ENCODE measurements around the gene TAGLN.

The TAGLN gene

GRCh38 chr11:117199053-117199915 lies at the start of gene TAGLN:
TAGLN (plus strand) TSS chr11:117199370; CDS start chr11:117203014, 3,644 bp downstream.
- DNase-seq: no peak

- no peak for DNase-seq
These were observed 47.1 kb upstream of the TAGLN start for GRCh38 chr11:117152066-117152465.

DNA sequence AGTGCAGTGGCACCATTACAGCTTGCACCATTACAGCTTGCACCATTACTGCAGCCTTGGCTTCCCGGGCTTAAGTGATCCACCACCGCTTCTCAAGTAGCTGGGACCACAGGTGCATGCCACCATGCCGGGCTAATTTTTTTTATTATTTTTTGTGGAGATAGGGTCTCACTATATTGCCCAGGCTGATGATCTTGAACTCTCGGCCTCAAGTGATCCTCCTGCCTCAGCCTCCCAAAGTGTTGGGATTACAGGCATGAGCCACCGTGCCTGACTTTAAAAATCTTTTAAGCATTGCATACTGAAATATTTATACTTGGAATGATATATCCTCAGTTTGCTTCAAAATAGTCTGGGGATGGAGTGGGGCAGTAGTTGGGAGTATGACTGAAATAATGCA lies 44.7 kb upstream of the TAGLN start:
- DNase-seq: no peak

- no peak for DNase-seq
These were observed 41.7 kb upstream of the TAGLN start for GRCh38 chr11:117157507-117157906.

GRCh38 chr11:117159892-117160291 lies 39.3 kb upstream of the TAGLN start:
- DNase-seq: no peak

DNA sequence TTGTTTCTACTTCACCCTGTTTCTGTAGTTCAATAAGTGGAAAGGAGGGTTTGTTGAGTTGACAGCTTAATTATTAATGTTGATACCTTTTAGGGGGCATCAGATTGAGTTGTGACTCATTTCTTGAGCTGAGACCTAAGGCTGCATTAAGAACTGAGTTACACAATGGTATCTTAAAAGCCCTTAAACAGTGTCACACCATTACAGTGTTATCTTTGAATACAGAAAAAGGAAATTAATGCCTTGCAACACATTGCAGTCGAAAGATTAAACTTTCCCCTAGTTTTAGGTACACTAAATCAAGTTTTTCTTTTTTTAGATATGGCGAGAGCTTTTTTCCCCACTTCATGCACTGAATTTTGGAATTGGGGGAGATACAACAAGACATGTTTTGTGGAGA lies 38.3 kb upstream of the TAGLN start:
- no peak for DNase-seq

GRCh38 chr11:117166491-117166890 lies 32.7 kb upstream of the TAGLN start:
- DNase-seq: no peak

DNA sequence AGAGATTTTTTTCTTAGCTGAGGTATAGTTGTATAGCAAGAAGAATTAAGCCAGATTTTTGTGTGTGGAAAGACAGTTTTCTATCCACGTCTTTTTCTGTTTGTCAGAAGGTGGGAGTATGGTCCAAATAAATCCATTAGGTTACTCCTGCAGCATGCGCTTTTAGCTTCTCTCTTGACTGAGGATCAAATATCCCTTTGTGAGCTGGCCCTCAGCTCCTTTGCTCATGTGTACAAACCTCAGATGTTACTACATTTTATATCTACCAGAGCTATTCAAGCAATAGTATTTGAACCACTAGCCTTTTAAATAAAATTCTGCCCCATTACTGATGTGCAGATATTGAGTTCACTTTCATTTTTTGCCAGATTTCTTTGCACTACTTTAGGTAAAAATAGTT lies 29.4 kb upstream of the TAGLN start:
- DNase-seq: no peak

DNA sequence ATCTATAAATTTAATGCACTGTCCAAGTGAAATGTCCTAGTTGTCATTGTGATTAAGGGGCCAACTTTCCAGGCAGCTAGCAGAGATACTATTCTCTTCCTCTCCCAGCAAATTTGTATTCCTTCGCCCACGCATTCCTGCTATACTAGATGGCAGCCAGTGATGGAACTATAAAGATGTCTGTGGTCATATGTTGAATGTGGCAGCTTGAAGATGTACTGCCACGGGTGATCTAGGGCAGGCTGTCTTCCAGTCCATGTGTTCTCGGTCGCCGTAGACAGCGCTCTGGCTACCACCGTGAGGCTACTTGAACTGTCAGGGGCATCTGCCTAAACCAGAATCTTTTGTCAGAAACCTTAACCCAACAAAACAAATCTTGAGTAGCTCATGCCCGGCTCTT lies 29.0 kb upstream of the TAGLN start:
- DNase-seq: no peak

GRCh38 chr11:117171007-117171403 lies 28.2 kb upstream of the TAGLN start:
- DNase-seq: no peak

DNA sequence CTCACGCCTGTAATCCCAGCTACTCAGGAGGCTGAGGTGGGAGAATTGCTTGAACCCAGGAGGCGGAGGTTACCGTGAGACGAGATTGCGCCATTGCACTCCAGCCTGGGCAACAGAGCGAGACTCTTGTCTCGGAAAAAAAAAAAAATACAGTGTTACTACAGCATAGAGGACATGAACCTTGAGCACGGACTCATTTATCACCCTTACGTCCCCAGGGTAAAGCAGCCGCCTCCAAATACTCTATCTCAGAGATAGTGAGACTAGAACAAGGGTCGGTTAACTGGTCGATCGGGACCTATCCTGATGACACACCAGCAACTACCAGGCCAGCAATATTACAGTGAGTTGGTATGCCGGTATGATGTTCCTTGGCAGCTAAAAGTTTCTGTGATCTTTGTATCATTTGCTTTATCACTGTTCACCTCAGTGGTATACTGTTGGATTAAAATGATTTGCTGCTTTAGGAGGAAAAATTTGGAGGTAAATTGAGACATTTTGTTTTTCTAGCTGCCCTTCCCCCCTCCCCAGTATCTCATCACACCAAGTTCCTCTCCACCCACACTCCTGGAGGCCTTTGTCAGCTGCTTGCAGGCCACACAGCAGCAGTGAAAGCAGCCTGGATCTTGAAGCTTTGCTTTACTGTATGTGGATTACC lies 27.6 kb upstream of the TAGLN start:
- DNase-seq: no peak

DNA sequence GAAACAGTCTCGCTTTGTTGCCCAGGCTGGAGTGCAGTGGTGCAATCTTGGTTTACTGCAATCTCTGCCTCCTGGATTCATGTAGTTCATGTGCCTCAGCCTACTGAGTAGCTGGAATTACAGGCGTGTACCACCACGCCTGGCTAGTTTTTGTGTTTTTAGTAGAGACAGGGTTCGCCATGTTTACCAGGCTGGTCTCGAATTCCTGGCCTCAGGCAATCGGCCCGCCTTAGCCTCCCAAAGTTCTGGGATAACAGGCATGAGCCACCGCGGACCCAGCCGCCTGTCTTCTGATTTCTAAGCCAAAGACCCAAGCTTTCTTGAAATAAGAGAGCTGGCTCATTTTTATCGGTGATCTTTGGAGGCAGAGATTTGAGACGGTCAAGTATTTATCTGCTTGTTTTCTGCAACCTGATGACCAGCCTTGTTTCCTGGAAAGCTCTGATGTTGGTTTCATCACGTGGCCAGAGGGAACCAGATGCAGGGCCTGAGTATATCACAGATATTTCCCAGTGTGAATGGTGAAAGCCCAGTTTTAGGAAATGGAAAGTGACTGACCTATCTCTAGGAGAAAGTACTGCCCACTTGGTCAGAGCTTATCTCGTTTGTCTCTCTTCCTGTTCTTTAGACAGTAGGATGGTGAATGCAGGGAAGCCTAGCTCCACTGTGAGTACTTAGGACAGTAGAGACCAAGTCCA lies 26.3 kb upstream of the TAGLN start:
- no peak for DNase-seq

DNA sequence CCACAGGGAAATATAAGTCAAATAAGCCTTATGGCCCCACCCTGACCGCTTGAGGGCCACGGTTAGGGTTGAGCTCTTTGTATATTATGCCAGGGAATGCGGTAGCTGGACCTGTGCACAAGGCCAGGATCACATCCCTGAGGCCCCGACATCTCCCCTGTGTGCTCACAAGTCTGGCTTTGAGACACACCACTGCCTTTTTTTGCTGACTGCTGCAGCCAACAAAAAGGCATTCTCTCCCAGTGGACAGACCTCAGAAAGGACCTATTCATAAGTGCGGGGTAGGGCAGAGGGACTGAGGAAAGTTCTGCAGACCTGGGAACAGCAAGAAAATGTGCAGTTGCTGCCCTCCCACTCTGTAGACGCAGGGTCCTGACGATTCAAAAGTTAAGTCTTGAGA lies 24.1 kb upstream of the TAGLN start:
- no peak for DNase-seq

DNA sequence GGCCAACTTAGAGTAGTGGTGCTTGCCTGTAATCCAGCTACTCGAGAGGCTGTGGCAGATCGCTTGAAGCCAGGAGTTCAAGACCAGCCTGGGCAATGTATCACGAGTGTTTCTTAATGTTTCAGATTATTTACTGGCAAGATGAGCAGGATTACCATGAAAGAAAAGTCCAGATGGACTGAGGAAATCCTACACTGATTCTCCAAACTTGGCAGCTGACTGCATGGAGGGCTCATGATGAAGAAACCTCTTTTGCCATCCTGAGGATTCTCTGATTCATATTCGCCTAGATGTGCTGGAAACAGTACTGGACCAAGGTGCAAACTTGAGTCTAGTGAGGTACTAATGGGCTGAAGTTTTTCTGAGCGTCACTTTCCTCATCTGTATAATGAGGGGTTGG lies 23.4 kb upstream of the TAGLN start:
- DNase-seq: no peak

GRCh38 chr11:117176186-117176585 lies 23.0 kb upstream of the TAGLN start:
- no peak for DNase-seq

DNA sequence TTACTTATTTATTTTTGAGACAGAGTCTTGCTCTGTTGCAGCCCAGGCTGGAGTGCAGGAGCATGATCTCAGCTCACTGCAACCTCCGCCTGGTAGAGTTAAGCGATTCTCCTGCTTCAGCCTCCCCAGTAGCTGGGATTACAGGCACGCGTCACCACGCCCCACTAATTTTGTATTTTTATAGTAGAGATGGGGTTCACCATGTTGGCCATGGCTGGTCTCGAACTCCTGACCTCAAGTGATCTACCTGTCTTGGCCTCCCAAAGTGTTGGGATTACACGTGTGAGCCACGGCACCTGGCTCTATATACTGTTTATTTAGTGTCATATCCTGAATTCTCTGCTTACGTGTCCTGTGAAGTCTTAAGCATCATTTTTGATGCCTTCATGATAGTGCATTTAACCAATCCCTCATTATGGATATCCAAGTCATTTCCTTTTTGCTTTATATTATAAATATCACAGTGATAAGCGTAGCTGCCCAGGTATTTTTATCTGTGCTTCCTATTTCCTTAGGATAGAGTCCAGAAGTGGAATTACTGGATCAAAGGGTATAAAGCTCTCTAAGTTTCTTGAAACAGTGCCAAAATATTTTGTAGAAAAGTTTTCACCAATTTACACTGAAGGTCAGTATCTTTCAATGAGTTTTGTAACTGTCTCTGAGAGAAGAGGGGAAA lies 21.5 kb upstream of the TAGLN start:
- no peak for DNase-seq

DNA sequence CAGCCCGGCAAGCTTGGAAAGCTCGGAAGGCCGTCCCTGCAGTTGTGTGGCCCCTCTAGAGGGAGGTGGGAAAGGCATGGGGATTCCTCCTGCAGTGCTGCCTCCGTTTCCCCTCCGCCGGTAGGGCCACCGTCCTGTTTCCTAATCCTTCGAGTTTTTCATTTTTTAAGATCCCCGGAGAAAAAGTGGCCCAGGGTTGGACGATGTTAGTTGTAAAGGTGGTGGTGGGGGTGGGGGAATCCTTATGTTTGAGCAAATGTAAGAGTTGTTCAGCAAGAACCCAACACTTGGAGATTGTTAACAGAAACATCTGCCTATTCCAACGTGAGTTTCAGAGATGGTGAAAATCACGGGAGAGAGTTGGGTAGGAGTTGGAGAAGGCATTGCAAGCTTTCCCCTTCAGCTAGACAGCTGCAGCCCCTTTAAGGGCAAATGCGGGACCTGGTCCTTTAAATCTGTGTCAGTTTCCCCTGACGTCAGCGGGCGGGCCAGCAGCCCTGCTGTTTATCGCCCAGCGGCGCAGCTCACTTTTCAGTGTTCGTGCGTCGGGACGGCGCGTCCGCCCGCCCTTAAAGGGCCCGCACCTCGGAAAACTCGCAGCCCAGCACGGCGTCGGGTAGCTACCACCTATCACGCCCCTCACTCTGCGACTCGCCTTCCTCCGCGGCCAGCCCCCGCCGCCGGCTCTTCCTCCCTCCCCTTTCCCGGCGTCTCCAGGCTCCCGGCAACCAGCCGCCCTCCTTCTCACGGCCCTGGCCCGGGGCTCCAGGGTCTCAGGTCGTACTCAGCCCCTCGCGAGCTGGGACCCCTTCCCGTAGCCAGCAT lies 20.7 kb upstream of the TAGLN start, which contains the start of gene SIDT2:
Gene SIDT2 (plus strand): TSS at position 534 of the 825 bp plus-strand sequence. CDS start 521 bp downstream, outside the sequence.
- peak; percentile 89 for DNase-seq

GRCh38 chr11:117179048-117179999 lies 19.8 kb upstream of the TAGLN start:
- peak; percentile 60 for DNase-seq

DNA sequence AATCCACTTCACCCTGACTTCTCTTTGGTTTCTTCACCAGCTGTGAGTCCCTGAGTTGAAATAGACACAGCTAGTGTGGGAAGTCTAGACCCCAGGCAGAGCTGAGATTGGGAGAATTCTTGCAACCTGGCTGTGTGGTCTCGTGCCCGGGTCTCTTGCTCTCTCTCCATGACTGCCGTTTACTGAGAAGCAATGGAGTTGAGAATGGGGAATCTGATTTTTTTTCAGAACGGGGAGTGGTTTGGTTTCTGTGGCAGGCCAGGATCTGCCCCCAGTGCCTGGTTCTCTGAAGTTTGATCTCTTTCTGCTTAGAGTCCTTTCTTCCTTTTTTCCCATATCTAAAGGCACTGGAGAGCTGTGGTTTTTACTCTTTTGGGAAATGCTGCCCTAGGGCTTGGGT lies 19.1 kb upstream of the TAGLN start:
- peak; percentile 16 for DNase-seq

- peak; percentile 70 for DNase-seq
These were observed 18.2 kb upstream of the TAGLN start for GRCh38 chr11:117180661-117181585.

Measured in CD4-positive, alpha-beta T cell treated with Interleukin-17A for 1 hour (primary cell).